ENCODE measurements around the gene PNMA8B. TPM values are rescaled to one million over a fixed set of nuclear protein-coding genes. Genes with fewer than 3 reads are reported as not detected.

The PNMA8B gene
- total and polyA plus RNA-seq, 2 donors: 4.4 to 4.7 TPM

GRCh38 chr19:46454244-46454643, 41.4 kb downstream of the PNMA8B start:
- no peaks in the 10 kb centered on the region for H3K4me1 ChIP-seq (ENCODE audit: control insufficient read depth in 2 of 2, insufficient read depth in 2 of 2, low read length in 2 of 2)
- DNase-seq (ENCODE audit: low read depth in 6 of 9, low spot score in 9 of 9): no peak
- H3K4me3 ChIP-seq (ENCODE audit: low read length in 2 of 2): no peak overlapping the region
- H3K27ac ChIP-seq (ENCODE audit: low read depth in 1 of 2, low read length in 1 of 2): no peak overlapping the region
- H3K9me3 ChIP-seq (ENCODE audit: control insufficient read depth in 2 of 2, insufficient read depth in 1 of 2, low read length in 1 of 2): no peaks in the 10 kb centered on the region
- peaks cover 0 to 2% of the 10 kb centered on the region in 2 donors for H3K27me3 ChIP-seq (ENCODE audit: control insufficient read depth in 2 of 2, insufficient read depth in 1 of 2, low read length in 1 of 2)
- no peaks in the 10 kb centered on the region for H3K36me3 ChIP-seq (ENCODE audit: control insufficient read depth in 2 of 2, insufficient read depth in 2 of 2, low read length in 1 of 2)
- 73% methylated on average over 3 of the region's 3 CpGs for WGBS

- H3K27me3 ChIP-seq (ENCODE audit: control insufficient read depth in 2 of 2, insufficient read depth in 1 of 2, low read length in 1 of 2): peaks cover 0 to 2% of the 10 kb centered on the region in 2 donors
- DNase-seq (ENCODE audit: low read depth in 6 of 9, low spot score in 9 of 9): no peak
- 90% methylated on average over 6 of the region's 6 CpGs for WGBS
Measured at GRCh38 chr19:46453661-46454060, 42.0 kb downstream of the PNMA8B start.

GRCh38 chr19:46452186-46452585, 43.5 kb downstream of the PNMA8B start:
- no peak for DNase-seq (ENCODE audit: low read depth in 6 of 9, low spot score in 9 of 9)
- 60% methylated on average over 4 of the region's 4 CpGs for WGBS
- H3K4me1 ChIP-seq (ENCODE audit: control insufficient read depth in 2 of 2, insufficient read depth in 2 of 2, low read length in 2 of 2): no peaks in the 10 kb centered on the region

More at GRCh38 chr19:46453661-46454060, 42.0 kb downstream of the PNMA8B start:
- no peaks in the 10 kb centered on the region for H3K9me3 ChIP-seq (ENCODE audit: control insufficient read depth in 2 of 2, insufficient read depth in 1 of 2, low read length in 1 of 2)
- H3K27ac ChIP-seq (ENCODE audit: low read depth in 1 of 2, low read length in 1 of 2): no peak overlapping the region
- H3K36me3 ChIP-seq (ENCODE audit: control insufficient read depth in 2 of 2, insufficient read depth in 2 of 2, low read length in 1 of 2): no peaks in the 10 kb centered on the region
- no peaks in the 10 kb centered on the region for H3K4me1 ChIP-seq (ENCODE audit: control insufficient read depth in 2 of 2, insufficient read depth in 2 of 2, low read length in 2 of 2)
- H3K4me3 ChIP-seq (ENCODE audit: low read length in 2 of 2): no peak overlapping the region

GRCh38 chr19:46451352-46451751, 44.3 kb downstream of the PNMA8B start:
- Histone ChIP-seq H3K27ac (ENCODE audit: low read depth in 1 of 2, low read length in 1 of 2) (no peak overlapping the region), H3K4me1 (ENCODE audit: control insufficient read depth in 2 of 2, insufficient read depth in 2 of 2, low read length in 2 of 2) (no peaks in the 10 kb centered on the region), H3K9me3 (ENCODE audit: control insufficient read depth in 2 of 2, insufficient read depth in 1 of 2, low read length in 1 of 2) (no peaks in the 10 kb centered on the region), H3K27me3 (ENCODE audit: control insufficient read depth in 2 of 2, insufficient read depth in 1 of 2, low read length in 1 of 2) (peaks cover 0 to 6% of the 10 kb centered on the region in 2 donors), H3K36me3 (ENCODE audit: control insufficient read depth in 2 of 2, insufficient read depth in 2 of 2, low read length in 1 of 2) (no peaks in the 10 kb centered on the region), H3K4me3 (ENCODE audit: low read length in 2 of 2) (no peak overlapping the region)
- 87% methylated on average over 6 of the region's 6 CpGs for WGBS
- no peak for DNase-seq (ENCODE audit: low read depth in 6 of 9, low spot score in 9 of 9)

More at GRCh38 chr19:46452186-46452585, 43.5 kb downstream of the PNMA8B start:
- Histone ChIP-seq H3K27ac (ENCODE audit: low read depth in 1 of 2, low read length in 1 of 2) (peak overlapping the region in 1 of 2 donors; percentile 43), H3K9me3 (ENCODE audit: control insufficient read depth in 2 of 2, insufficient read depth in 1 of 2, low read length in 1 of 2) (no peaks in the 10 kb centered on the region), H3K4me3 (ENCODE audit: low read length in 2 of 2) (no peak overlapping the region), H3K27me3 (ENCODE audit: control insufficient read depth in 2 of 2, insufficient read depth in 1 of 2, low read length in 1 of 2) (peaks cover 0 to 6% of the 10 kb centered on the region in 2 donors), H3K36me3 (ENCODE audit: control insufficient read depth in 2 of 2, insufficient read depth in 2 of 2, low read length in 1 of 2) (no peaks in the 10 kb centered on the region)

- Histone ChIP-seq H3K36me3 (ENCODE audit: control insufficient read depth in 2 of 2, insufficient read depth in 2 of 2, low read length in 1 of 2) (no peaks in the 10 kb centered on the region), H3K27me3 (ENCODE audit: control insufficient read depth in 2 of 2, insufficient read depth in 1 of 2, low read length in 1 of 2) (peaks cover 0 to 6% of the 10 kb centered on the region in 2 donors), H3K9me3 (ENCODE audit: control insufficient read depth in 2 of 2, insufficient read depth in 1 of 2, low read length in 1 of 2) (no peaks in the 10 kb centered on the region), H3K27ac (ENCODE audit: low read depth in 1 of 2, low read length in 1 of 2) (peak overlapping the region in 1 of 2 donors; percentile 17), H3K4me3 (ENCODE audit: low read length in 2 of 2) (no peak overlapping the region), H3K4me1 (ENCODE audit: control insufficient read depth in 2 of 2, insufficient read depth in 2 of 2, low read length in 2 of 2) (no peaks in the 10 kb centered on the region)
- DNase-seq (ENCODE audit: low read depth in 6 of 9, low spot score in 9 of 9): no peak
- WGBS: 80% methylated on average over 5 of the region's 5 CpGs
Measured at GRCh38 chr19:46450737-46451136, 44.9 kb downstream of the PNMA8B start.

GRCh38 chr19:46449228-46449627, 46.4 kb downstream of the PNMA8B start:
- Histone ChIP-seq H3K4me3 (ENCODE audit: low read length in 2 of 2) (no peak overlapping the region), H3K27ac (ENCODE audit: low read depth in 1 of 2, low read length in 1 of 2) (peak overlapping the region; percentile 17 to 42), H3K4me1 (ENCODE audit: control insufficient read depth in 2 of 2, insufficient read depth in 2 of 2, low read length in 2 of 2) (no peaks in the 10 kb centered on the region), H3K9me3 (ENCODE audit: control insufficient read depth in 2 of 2, insufficient read depth in 1 of 2, low read length in 1 of 2) (no peaks in the 10 kb centered on the region), H3K36me3 (ENCODE audit: control insufficient read depth in 2 of 2, insufficient read depth in 2 of 2, low read length in 1 of 2) (no peaks in the 10 kb centered on the region), H3K27me3 (ENCODE audit: control insufficient read depth in 2 of 2, insufficient read depth in 1 of 2, low read length in 1 of 2) (peaks cover 0 to 6% of the 10 kb centered on the region in 2 donors)
- DNase-seq (ENCODE audit: low read depth in 6 of 9, low spot score in 9 of 9): no peak
- 68% methylated on average over 7 of the region's 7 CpGs for WGBS

GRCh38 chr19:46448601-46449000, 47.1 kb downstream of the PNMA8B start:
- Histone ChIP-seq H3K9me3 (ENCODE audit: control insufficient read depth in 2 of 2, insufficient read depth in 1 of 2, low read length in 1 of 2) (no peaks in the 10 kb centered on the region), H3K27me3 (ENCODE audit: control insufficient read depth in 2 of 2, insufficient read depth in 1 of 2, low read length in 1 of 2) (peaks cover 0 to 6% of the 10 kb centered on the region in 2 donors), H3K36me3 (ENCODE audit: control insufficient read depth in 2 of 2, insufficient read depth in 2 of 2, low read length in 1 of 2) (no peaks in the 10 kb centered on the region), H3K27ac (ENCODE audit: low read depth in 1 of 2, low read length in 1 of 2) (no peak overlapping the region), H3K4me1 (ENCODE audit: control insufficient read depth in 2 of 2, insufficient read depth in 2 of 2, low read length in 2 of 2) (no peaks in the 10 kb centered on the region), H3K4me3 (ENCODE audit: low read length in 2 of 2) (no peak overlapping the region)
- DNase-seq (ENCODE audit: low read depth in 6 of 9, low spot score in 9 of 9): no peak
- WGBS: 97% methylated on average over 10 of the region's 10 CpGs

GRCh38 chr19:46447824-46448223, 47.8 kb downstream of the PNMA8B start:
- 72% methylated on average over 5 of the region's 5 CpGs for WGBS
- no peak overlapping the region for H3K27ac ChIP-seq (ENCODE audit: low read depth in 1 of 2, low read length in 1 of 2)

GRCh38 chr19:46447006-46447405, 48.7 kb downstream of the PNMA8B start:
- 51% methylated on average over 3 of the region's 3 CpGs for WGBS
- H3K27me3 ChIP-seq (ENCODE audit: control insufficient read depth in 2 of 2, insufficient read depth in 1 of 2, low read length in 1 of 2): peaks cover 0 to 6% of the 10 kb centered on the region in 2 donors

More at GRCh38 chr19:46447824-46448223, 47.8 kb downstream of the PNMA8B start:
- H3K4me1 ChIP-seq (ENCODE audit: control insufficient read depth in 2 of 2, insufficient read depth in 2 of 2, low read length in 2 of 2): no peaks in the 10 kb centered on the region
- DNase-seq (ENCODE audit: low read depth in 6 of 9, low spot score in 9 of 9): no peak
- no peaks in the 10 kb centered on the region for H3K36me3 ChIP-seq (ENCODE audit: control insufficient read depth in 2 of 2, insufficient read depth in 2 of 2, low read length in 1 of 2)
- H3K27me3 ChIP-seq (ENCODE audit: control insufficient read depth in 2 of 2, insufficient read depth in 1 of 2, low read length in 1 of 2): peaks cover 0 to 6% of the 10 kb centered on the region in 2 donors
- no peak overlapping the region for H3K4me3 ChIP-seq (ENCODE audit: low read length in 2 of 2)
- H3K9me3 ChIP-seq (ENCODE audit: control insufficient read depth in 2 of 2, insufficient read depth in 1 of 2, low read length in 1 of 2): no peaks in the 10 kb centered on the region

More at GRCh38 chr19:46447006-46447405, 48.7 kb downstream of the PNMA8B start:
- Histone ChIP-seq H3K36me3 (ENCODE audit: control insufficient read depth in 2 of 2, insufficient read depth in 2 of 2, low read length in 1 of 2) (no peaks in the 10 kb centered on the region), H3K4me1 (ENCODE audit: control insufficient read depth in 2 of 2, insufficient read depth in 2 of 2, low read length in 2 of 2) (no peaks in the 10 kb centered on the region), H3K9me3 (ENCODE audit: control insufficient read depth in 2 of 2, insufficient read depth in 1 of 2, low read length in 1 of 2) (no peaks in the 10 kb centered on the region), H3K4me3 (ENCODE audit: low read length in 2 of 2) (no peak overlapping the region), H3K27ac (ENCODE audit: low read depth in 1 of 2, low read length in 1 of 2) (no peak overlapping the region)
- DNase-seq (ENCODE audit: low read depth in 6 of 9, low spot score in 9 of 9): no peak

All from thymus (tissue), 11 donors.